ENCODE results near the gene INSL3.

GRCh38 chr19:17811681-17812080 is 9.6 kb downstream of the INSL3 start:
- TF ChIP-seq, protein P1, sequence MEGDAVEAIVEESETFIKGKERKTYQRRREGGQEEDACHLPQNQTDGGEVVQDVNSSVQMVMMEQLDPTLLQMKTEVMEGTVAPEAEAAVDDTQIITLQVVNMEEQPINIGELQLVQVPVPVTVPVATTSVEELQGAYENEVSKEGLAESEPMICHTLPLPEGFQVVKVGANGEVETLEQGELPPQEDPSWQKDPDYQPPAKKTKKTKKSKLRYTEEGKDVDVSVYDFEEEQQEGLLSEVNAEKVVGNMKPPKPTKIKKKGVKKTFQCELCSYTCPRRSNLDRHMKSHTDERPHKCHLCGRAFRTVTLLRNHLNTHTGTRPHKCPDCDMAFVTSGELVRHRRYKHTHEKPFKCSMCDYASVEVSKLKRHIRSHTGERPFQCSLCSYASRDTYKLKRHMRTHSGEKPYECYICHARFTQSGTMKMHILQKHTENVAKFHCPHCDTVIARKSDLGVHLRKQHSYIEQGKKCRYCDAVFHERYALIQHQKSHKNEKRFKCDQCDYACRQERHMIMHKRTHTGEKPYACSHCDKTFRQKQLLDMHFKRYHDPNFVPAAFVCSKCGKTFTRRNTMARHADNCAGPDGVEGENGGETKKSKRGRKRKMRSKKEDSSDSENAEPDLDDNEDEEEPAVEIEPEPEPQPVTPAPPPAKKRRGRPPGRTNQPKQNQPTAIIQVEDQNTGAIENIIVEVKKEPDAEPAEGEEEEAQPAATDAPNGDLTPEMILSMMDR (IDR thresholded peaks at IDR 0.05; ENCODE audit: low read length): no peak
- TF ChIP-seq EZH2 (IDR thresholded peaks at IDR 0.05; ENCODE audit: borderline replicate concordance, low read length): no peak

All from OCI-LY1 (cell line).